Astrocyte (in vitro differentiated cells and primary cell): Measurements from ENCODE around the gene MRTFA. TPM values are rescaled to one million over a fixed set of nuclear protein-coding genes. Genes with fewer than 3 reads are reported as not detected.

Source experiments
- DNase-seq: peaks from one replicate; pipeline ENCODE4 v3.0.0-alpha.2; 2010; ENCODE audit warnings: low read depth
- FAIRE-seq: peaks from 2 replicates; lab custom pipeline; 2011; peaks lifted over from hg19 to GRCh38; lab: Jason Lieb, UNC
- H2AFZ ChIP-seq: 2 replicates; pipeline ENCODE4 v1.6.0; 2012; ENCODE audit warnings: low read depth, low read length, inconsistent platforms
- H3K27ac ChIP-seq: 2 replicates; pipeline ENCODE4 v1.5.1; 2011; ENCODE audit warnings: low read depth, low read length, inconsistent platforms
- H3K27me3 ChIP-seq: 2 replicates; pipeline ENCODE4 v1.6.0; 2011; ENCODE audit warnings: low read length, inconsistent platforms; ENCODE audit not compliant: insufficient read depth
- H3K36me3 ChIP-seq: 2 replicates; pipeline ENCODE4 v1.5.1; 2011; ENCODE audit warnings: low read length, inconsistent platforms; ENCODE audit not compliant: insufficient read depth
- H3K4me1 ChIP-seq: 2 replicates; pipeline ENCODE4 v1.5.1; 2011; ENCODE audit warnings: low read length, inconsistent platforms; ENCODE audit not compliant: insufficient read depth
- H3K4me2 ChIP-seq: 2 replicates; pipeline ENCODE4 v1.6.0; 2012; ENCODE audit warnings: low read length, inconsistent platforms
- H3K4me3 ChIP-seq: 2 replicates; pipeline ENCODE4 v1.5.1; 2011; ENCODE audit warnings: low read depth, mild to moderate bottlenecking, low read length, inconsistent platforms; ENCODE audit not compliant: insufficient read depth
- H3K79me2 ChIP-seq: 2 replicates; pipeline ENCODE4 v1.6.0; 2012; ENCODE audit warnings: mild to moderate bottlenecking, low read length, inconsistent platforms; ENCODE audit not compliant: insufficient read depth
- H3K9ac ChIP-seq: 2 replicates; pipeline ENCODE4 v1.6.0; 2012; ENCODE audit warnings: mild to moderate bottlenecking, low read length, inconsistent platforms
- H3K9me3 ChIP-seq: 2 replicates; pipeline ENCODE4 v1.5.1; 2012; ENCODE audit warnings: low read depth, mild to moderate bottlenecking, low read length, inconsistent platforms; ENCODE audit not compliant: insufficient read depth
- H4K20me1 ChIP-seq: 2 replicates; pipeline ENCODE4 v1.6.0; 2012; ENCODE audit warnings: low read length, inconsistent platforms; ENCODE audit not compliant: insufficient read depth
- H3K27ac Mint-ChIP-seq: one replicate; pipeline ENCODE4 v1.8.0; 2021; ENCODE audit warnings: mild to moderate bottlenecking, mixed read lengths; ENCODE audit not compliant: unreplicated experiment
- H3K27me3 Mint-ChIP-seq: one replicate; pipeline ENCODE4 v1.8.0; 2021; ENCODE audit warnings: low read depth, mixed read lengths; ENCODE audit not compliant: unreplicated experiment
- H3K36me3 Mint-ChIP-seq: one replicate; pipeline ENCODE4 v1.8.0; 2021; ENCODE audit warnings: low read depth, mixed read lengths; ENCODE audit not compliant: unreplicated experiment
- H3K4me1 Mint-ChIP-seq: one replicate; pipeline ENCODE4 v1.8.0; 2021; ENCODE audit warnings: low read depth, mixed read lengths; ENCODE audit not compliant: unreplicated experiment
- H3K4me3 Mint-ChIP-seq: one replicate; pipeline ENCODE4 v1.8.0; 2021; ENCODE audit warnings: mild to moderate bottlenecking, moderate library complexity, mixed read lengths; ENCODE audit not compliant: unreplicated experiment
- H3K9me3 Mint-ChIP-seq: one replicate; pipeline ENCODE4 v1.8.0; 2021; ENCODE audit warnings: mild to moderate bottlenecking, mixed read lengths; ENCODE audit not compliant: unreplicated experiment
- CTCF ChIP-seq: IDR thresholded peaks from 2 replicates; pipeline ENCODE4 v1.5.1; 2011; ENCODE audit warnings: low read depth, mild to moderate bottlenecking, inconsistent platforms, low read length, moderate library complexity; ENCODE audit not compliant: insufficient read depth
- EZH2 ChIP-seq: IDR thresholded peaks from 2 replicates; pipeline ENCODE4 v1.6.1; 2012; ENCODE audit warnings: mild to moderate bottlenecking, low read length, inconsistent platforms; ENCODE audit not compliant: insufficient read depth
- total RNA-seq: library from RNA; stranded (reverse); gene quantifications from 2 replicates; pipeline ENCODE4 v1.2.1, GENCODE V29; 2021

Gene MRTFA
- total RNA-seq, 1 donor from 2014 or later = 74.3 TPM

GRCh38 chr22:40377931-40378330, 258.6 kb downstream of the MRTFA start:
- H3K27ac ChIP-seq = no peak overlapping the region
- FAIRE-seq = no peak

GRCh38 chr22:40376149-40376548, 260.4 kb downstream of the MRTFA start:
- Mint-ChIP-seq H3K27me3 (no peaks in the 10 kb centered on the region), H3K36me3 (peaks cover 2% of the 10 kb centered on the region), H3K9me3 (no peaks in the 10 kb centered on the region), H3K4me1 (peaks cover 10% of the 10 kb centered on the region), H3K27ac (no peak overlapping the region), H3K4me3 (no peak overlapping the region)
- DNase-seq (no peak), FAIRE-seq (no peak)
- peaks cover 69% of the 10 kb centered on the region for H4K20me1 ChIP-seq
- H3K79me2 ChIP-seq = peaks cover 74% of the 10 kb centered on the region
- no peaks in the 10 kb centered on the region for H3K27me3 ChIP-seq
- H3K27ac ChIP-seq = no peak overlapping the region
- H3K9me3 ChIP-seq = no peaks in the 10 kb centered on the region
- no peak for TF ChIP-seq CTCF
- no peak for TF ChIP-seq EZH2
- H3K9ac ChIP-seq = no peak overlapping the region
- H3K4me2 ChIP-seq = no peak overlapping the region
- peaks cover 9% of the 10 kb centered on the region for H3K4me1 ChIP-seq
- H2AFZ ChIP-seq = no peak overlapping the region
- H3K36me3 ChIP-seq = peaks cover 2% of the 10 kb centered on the region
- no peak overlapping the region for H3K4me3 ChIP-seq

More at GRCh38 chr22:40377931-40378330, 258.6 kb downstream of the MRTFA start:
- H3K27ac Mint-ChIP-seq = no peak overlapping the region
- Histone ChIP-seq H3K4me3 (no peak overlapping the region), H3K9ac (no peak overlapping the region), H3K36me3 (peaks cover 2% of the 10 kb centered on the region), H3K9me3 (no peaks in the 10 kb centered on the region), H2AFZ (no peak overlapping the region), H3K27me3 (no peaks in the 10 kb centered on the region), H3K4me1 (peaks cover 3% of the 10 kb centered on the region), H3K4me2 (no peak overlapping the region), H3K79me2 (peaks cover 81% of the 10 kb centered on the region), H4K20me1 (peaks cover 73% of the 10 kb centered on the region)
- peaks cover 5% of the 10 kb centered on the region for H3K36me3 Mint-ChIP-seq
- H3K4me1 Mint-ChIP-seq = peaks cover 5% of the 10 kb centered on the region
- TF ChIP-seq CTCF (no peak), EZH2 (no peak)
- no peaks in the 10 kb centered on the region for H3K27me3 Mint-ChIP-seq
- H3K4me3 Mint-ChIP-seq = no peak overlapping the region
- DNase-seq = no peak
- H3K9me3 Mint-ChIP-seq = no peaks in the 10 kb centered on the region

- no peak overlapping the region for H3K4me3 ChIP-seq
- peaks cover 67% of the 10 kb centered on the region for H3K79me2 ChIP-seq
- H3K9me3 ChIP-seq = no peaks in the 10 kb centered on the region
- no peak for DNase-seq
- H2AFZ ChIP-seq = no peak overlapping the region
- TF ChIP-seq CTCF (no peak), EZH2 (no peak)
- H3K36me3 ChIP-seq = peaks cover 2% of the 10 kb centered on the region
- Mint-ChIP-seq H3K27me3 (no peaks in the 10 kb centered on the region), H3K4me3 (no peak overlapping the region), H3K36me3 (no peaks in the 10 kb centered on the region), H3K4me1 (peaks cover 10% of the 10 kb centered on the region), H3K9me3 (no peaks in the 10 kb centered on the region), H3K27ac (no peak overlapping the region)
- H3K27ac ChIP-seq = no peak overlapping the region
- H4K20me1 ChIP-seq = peaks cover 56% of the 10 kb centered on the region
- FAIRE-seq = no peak
- no peak overlapping the region for H3K4me2 ChIP-seq
- no peak overlapping the region for H3K9ac ChIP-seq
- H3K27me3 ChIP-seq = no peaks in the 10 kb centered on the region
- peaks cover 9% of the 10 kb centered on the region for H3K4me1 ChIP-seq
These were observed 262.0 kb downstream of the MRTFA start for GRCh38 chr22:40374567-40374966.
